Loucy (cell line): Measurements from ENCODE around the gene ORAI3.

Experiments
- H2AFZ ChIP-seq: fragments of 200-600 bp; sonication (generic); 2 replicates; pipeline ENCODE4 v1.6.0; 2016; ENCODE audit warnings: antibody characterized with exemption, mild to moderate bottlenecking, low read length, moderate library complexity
- H3F3A ChIP-seq: fragments of 200-600 bp; 2 replicates; pipeline ENCODE4 v1.6.0; 2016; ENCODE audit warnings: antibody characterized with exemption, low read depth, mild to moderate bottlenecking
- H3K27me3 ChIP-seq: fragments of 200-600 bp; sonication (generic); 2 replicates; pipeline ENCODE4 v1.6.1; 2014; ENCODE audit warnings: low read length, mild to moderate bottlenecking; ENCODE audit not compliant: insufficient read depth, poor library complexity, severe bottlenecking
- H3K36me3 ChIP-seq: fragments of 200-600 bp; sonication (generic); 2 replicates; pipeline ENCODE4 v1.6.1; 2016; ENCODE audit warnings: low read length; ENCODE audit not compliant: insufficient read depth
- H3K4me1 ChIP-seq: fragments of 200-600 bp; sonication (generic); 2 replicates; pipeline ENCODE4 v1.5.1; 2014; ENCODE audit warnings: low read length, mild to moderate bottlenecking; ENCODE audit not compliant: insufficient read depth, poor library complexity, severe bottlenecking
- H3K4me2 ChIP-seq: fragments of 200-600 bp; sonication (generic); 2 replicates; pipeline ENCODE4 v1.6.0; 2014; ENCODE audit warnings: antibody characterized with exemption, low read length, low read depth, mild to moderate bottlenecking; ENCODE audit not compliant: poor library complexity, severe bottlenecking
- H3K4me3 ChIP-seq: fragments of 200-600 bp; sonication (generic); 2 replicates; pipeline ENCODE4 v1.5.1; 2014; ENCODE audit warnings: low read length, mild to moderate bottlenecking, mixed read lengths; ENCODE audit not compliant: poor library complexity, severe bottlenecking
- H3K79me2 ChIP-seq: fragments of 200-600 bp; sonication (generic); 2 replicates; pipeline ENCODE4 v1.6.1; 2014; ENCODE audit warnings: low read length; ENCODE audit not compliant: insufficient read depth
- H3K9ac ChIP-seq: fragments of 200-600 bp; sonication (generic); 2 replicates; pipeline ENCODE4 v1.6.0; 2014; ENCODE audit warnings: mild to moderate bottlenecking, low read depth, low read length, moderate library complexity; ENCODE audit not compliant: poor library complexity, severe bottlenecking
- H3K9me2 ChIP-seq: fragments of 200-600 bp; sonication (generic); replicated peaks from 2 replicates; pipeline ENCODE4 v1.6.1; 2016; ENCODE audit warnings: low read depth, low read length, mixed read lengths
- H3K9me3 ChIP-seq: fragments of 200-600 bp; sonication (generic); 2 replicates; pipeline ENCODE4 v1.6.1; 2014; ENCODE audit warnings: mild to moderate bottlenecking, antibody characterized with exemption, low read length, low read depth; ENCODE audit not compliant: insufficient read depth
- H4K20me1 ChIP-seq: fragments of 200-600 bp; sonication (generic); 2 replicates; pipeline ENCODE4 v1.6.0; 2014; ENCODE audit warnings: antibody characterized with exemption, low read length, mild to moderate bottlenecking; ENCODE audit not compliant: insufficient read depth, poor library complexity, severe bottlenecking
- EZH2phosphoT487 ChIP-seq: fragments of 200-600 bp; IDR thresholded peaks from 2 replicates; pipeline ENCODE4 v1.6.1; 2018; ENCODE audit warnings: antibody characterized with exemption, mild to moderate bottlenecking, moderate library complexity, borderline replicate concordance
- TF ChIP-seq, protein P1 (sequence below): fragments of 200-600 bp; sonication (generic); conservative IDR thresholded peaks from 2 replicates; pipeline ENCODE4 v1.5.1; 2014; ENCODE audit warnings: mild to moderate bottlenecking, antibody characterized with exemption, low read length

ORAI3 gene

DNA sequence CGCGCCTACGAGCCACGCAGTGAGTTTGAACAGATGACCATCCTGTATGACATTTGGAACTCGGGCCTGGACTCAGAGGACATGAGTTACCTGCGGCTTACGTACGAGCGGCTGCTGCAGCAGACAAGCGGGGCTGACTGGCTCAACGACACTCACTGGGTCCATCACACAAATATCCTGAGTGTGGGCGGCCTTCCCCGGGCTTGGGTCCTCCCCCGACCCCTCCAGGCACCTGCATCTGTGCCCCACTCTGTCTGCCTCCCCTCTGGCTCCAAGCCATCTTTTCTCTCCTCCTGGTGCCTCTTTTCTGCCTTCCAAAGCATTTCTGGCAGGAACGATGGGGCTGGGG lies 31.1 kb downstream of the ORAI3 start:
- no peak for TF ChIP-seq EZH2phosphoT487
- TF ChIP-seq, protein P1, sequence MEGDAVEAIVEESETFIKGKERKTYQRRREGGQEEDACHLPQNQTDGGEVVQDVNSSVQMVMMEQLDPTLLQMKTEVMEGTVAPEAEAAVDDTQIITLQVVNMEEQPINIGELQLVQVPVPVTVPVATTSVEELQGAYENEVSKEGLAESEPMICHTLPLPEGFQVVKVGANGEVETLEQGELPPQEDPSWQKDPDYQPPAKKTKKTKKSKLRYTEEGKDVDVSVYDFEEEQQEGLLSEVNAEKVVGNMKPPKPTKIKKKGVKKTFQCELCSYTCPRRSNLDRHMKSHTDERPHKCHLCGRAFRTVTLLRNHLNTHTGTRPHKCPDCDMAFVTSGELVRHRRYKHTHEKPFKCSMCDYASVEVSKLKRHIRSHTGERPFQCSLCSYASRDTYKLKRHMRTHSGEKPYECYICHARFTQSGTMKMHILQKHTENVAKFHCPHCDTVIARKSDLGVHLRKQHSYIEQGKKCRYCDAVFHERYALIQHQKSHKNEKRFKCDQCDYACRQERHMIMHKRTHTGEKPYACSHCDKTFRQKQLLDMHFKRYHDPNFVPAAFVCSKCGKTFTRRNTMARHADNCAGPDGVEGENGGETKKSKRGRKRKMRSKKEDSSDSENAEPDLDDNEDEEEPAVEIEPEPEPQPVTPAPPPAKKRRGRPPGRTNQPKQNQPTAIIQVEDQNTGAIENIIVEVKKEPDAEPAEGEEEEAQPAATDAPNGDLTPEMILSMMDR, result no peak
- Histone ChIP-seq H3K4me1 (no peaks in the 10 kb centered on the region), H3K9me3 (no peaks in the 10 kb centered on the region), H3K9me2 (no peaks in the 10 kb centered on the region), H3K4me3 (no peak overlapping the region), H3K4me2 (no peak overlapping the region), H4K20me1 (no peaks in the 10 kb centered on the region), H2AFZ (no peak overlapping the region), H3F3A (no peaks in the 10 kb centered on the region), H3K36me3 (peaks cover 57% of the 10 kb centered on the region; the same call in 1 of the 2 replicates), H3K27me3 (no peaks in the 10 kb centered on the region), H3K79me2 (no peaks in the 10 kb centered on the region), H3K9ac (no peak overlapping the region)

DNA sequence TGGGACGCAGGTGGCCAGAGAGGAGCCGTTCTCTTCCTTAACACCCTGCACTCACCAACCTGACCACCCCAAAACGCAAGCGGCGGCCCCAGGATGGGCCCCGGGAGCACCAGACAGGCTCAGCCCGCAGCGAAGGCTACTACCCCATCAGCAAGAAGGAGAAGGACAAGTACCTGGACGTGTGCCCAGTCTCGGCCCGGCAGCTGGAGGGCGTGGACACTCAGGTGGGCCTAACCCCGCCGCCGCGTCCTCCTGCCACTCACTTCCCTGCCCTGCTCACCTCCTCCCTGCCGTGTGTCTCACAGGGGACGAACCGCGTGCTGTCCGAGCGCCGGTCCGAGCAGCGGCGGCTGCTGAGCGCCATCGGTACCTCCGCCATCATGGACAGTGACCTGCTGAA lies 31.6 kb downstream of the ORAI3 start:
- Histone ChIP-seq H3K9me2 (no peaks in the 10 kb centered on the region), H3K4me2 (no peak overlapping the region), H2AFZ (no peak overlapping the region), H3K27me3 (no peaks in the 10 kb centered on the region), H3K36me3 (peaks cover 55% of the 10 kb centered on the region; the same call in 1 of the 2 replicates), H4K20me1 (no peaks in the 10 kb centered on the region), H3F3A (no peaks in the 10 kb centered on the region), H3K9ac (no peak overlapping the region), H3K79me2 (no peaks in the 10 kb centered on the region), H3K4me1 (no peaks in the 10 kb centered on the region), H3K9me3 (no peaks in the 10 kb centered on the region), H3K4me3 (no peak overlapping the region)
- TF ChIP-seq, protein P1, result no peak
- no peak for TF ChIP-seq EZH2phosphoT487

DNA sequence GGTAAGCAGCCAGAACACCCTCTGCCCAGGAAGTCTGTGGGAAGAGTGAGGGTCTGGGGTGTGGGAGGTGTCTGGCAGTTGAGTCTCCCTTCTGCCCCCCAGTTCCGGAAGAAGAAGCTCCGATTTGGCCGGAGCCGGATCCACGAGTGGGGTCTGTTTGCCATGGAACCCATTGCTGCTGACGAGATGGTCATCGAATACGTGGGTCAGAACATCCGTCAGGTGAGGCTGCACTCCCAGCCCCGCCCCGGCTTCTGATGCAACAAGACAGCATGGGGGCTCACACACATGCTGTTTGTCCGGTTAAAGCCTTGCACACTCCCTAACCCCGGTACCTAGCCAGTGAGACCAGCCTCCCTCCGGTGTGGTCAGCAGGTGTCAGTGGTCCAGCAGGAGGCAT lies 32.1 kb downstream of the ORAI3 start:
- Histone ChIP-seq H3K9ac (no peak overlapping the region), H3F3A (no peaks in the 10 kb centered on the region), H3K4me3 (no peak overlapping the region), H3K79me2 (no peaks in the 10 kb centered on the region), H2AFZ (no peak overlapping the region), H3K27me3 (no peaks in the 10 kb centered on the region), H3K9me2 (no peaks in the 10 kb centered on the region), H3K9me3 (no peaks in the 10 kb centered on the region), H4K20me1 (no peaks in the 10 kb centered on the region), H3K36me3 (peaks cover 49% of the 10 kb centered on the region; the same call in 1 of the 2 replicates), H3K4me2 (no peak overlapping the region), H3K4me1 (no peaks in the 10 kb centered on the region)
- TF ChIP-seq EZH2phosphoT487, result no peak
- TF ChIP-seq, protein P1, result no peak
